Effector CD4-positive, alpha-beta T cell (primary cell): Measurements from ENCODE around the gene MIEN1.
"Not testable (repeated sequence)": the region's sequence is repeated elsewhere in the genome, so short reads cannot be mapped to it uniquely, and the experiment has no call there.

Experiments used
- DNase-seq: peaks from one replicate; pipeline ENCODE4 v3.0.0-alpha.2; 2020

The MIEN1 gene

DNA sequence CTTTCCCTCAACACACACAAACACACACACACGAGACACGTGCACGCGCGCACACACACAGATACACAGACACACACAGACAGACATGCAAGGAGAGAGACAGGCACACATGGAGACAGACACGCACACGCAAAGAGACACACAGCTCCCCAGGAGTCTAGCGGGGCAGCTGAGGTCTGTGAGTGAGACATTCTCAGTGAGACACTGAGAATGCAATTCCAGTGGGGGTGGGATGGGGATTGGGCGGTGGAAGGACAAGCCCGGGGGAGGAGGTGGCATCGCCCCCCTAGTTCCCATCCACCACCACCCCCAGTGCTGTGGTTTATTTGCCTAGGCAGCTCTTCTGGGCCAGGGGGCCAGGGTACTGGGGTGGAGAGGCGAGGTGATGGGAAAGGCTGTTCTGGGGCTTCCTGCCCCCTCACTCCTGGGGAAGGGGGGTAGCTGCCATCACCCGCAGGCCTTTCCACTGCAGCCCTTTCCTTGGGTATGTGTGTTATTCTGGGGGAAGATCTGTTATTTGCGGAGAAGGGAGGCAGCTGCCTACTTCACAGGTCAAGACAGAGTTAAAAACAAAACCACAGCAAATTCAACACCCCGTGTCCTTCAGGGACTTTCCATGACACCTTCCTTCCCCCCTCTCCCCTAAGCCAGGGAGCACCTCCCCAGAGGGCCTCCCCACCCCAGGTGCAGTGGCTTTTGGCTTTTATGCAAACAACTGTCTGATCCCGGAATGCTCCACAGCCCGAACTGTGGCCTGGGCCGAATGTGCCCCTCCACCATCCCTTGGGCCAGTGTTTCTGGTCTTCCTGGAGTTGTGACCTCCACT is 25.4 kb upstream of the MIEN1 start:
- DNase-seq, result peak; percentile 47

DNA sequence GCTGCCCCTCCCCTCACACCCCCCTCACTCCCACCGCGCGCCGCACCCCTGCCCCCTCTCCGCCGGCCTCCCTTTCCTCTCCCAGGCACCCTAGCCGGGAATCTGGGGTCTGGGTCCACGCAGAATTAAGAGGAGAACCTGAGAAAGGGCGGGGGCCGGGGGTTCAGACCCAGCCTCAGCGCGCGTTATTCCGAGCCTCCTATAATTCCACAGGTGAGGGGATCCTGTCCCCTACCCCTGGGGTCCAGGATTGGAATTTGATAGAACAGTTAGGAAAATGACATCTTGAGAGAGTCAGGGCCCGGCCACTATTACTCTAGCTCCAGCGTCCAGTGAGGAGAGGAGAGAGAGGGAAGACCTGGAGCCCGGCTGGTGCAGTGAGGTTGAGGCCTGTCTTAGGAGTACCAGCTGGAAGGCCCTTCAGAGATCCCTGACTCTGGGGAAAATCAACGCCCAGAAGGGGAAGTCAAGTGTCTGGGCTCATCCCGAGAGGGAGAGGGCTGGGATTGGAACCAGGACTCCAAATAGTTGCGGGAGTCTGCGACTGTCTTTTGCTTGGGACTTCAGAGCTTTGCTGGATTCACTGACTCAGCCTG is 24.7 kb upstream of the MIEN1 start:
- no peak for DNase-seq

DNA sequence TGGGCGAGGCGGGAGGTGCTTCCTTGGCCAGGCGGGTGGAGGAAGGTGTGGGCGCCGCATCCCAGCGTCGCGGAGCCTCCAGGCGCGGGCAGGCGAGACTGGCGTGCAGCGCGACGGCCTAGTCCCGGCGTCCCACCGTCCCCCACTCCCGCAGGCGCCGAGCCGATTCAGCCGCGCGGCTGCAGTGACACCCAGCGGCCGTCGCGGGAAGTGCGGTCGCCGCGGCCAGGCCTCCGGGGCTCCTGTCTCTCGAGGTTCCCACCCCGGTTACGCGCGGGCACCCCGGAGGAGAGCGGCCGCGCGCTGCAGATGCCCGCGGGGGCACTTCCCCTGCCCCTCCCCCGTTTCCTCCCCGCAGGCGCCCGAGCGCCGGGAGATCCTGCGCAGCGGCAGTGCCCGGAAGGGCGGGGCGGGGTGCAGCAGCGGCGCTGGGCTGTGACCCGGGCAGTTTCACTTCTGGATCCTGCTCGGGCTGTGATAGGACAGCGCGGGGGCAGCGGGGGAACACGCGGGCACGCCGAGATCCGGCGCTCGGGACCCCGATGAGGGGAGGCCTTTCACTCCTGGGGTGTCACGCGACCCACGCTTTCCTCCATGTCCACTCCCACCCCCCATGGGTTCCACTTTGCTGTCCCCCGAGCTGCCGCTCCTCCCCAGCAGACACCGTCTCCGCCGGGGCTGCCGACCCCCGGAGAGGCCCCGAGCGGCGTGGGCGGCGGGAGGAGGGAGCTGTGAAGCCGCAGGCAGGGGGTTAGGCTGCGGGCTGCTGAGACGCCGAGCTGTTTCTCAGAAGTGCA is 24.0 kb upstream of the MIEN1 start:
- DNase-seq, result peak; percentile 93

DNA sequence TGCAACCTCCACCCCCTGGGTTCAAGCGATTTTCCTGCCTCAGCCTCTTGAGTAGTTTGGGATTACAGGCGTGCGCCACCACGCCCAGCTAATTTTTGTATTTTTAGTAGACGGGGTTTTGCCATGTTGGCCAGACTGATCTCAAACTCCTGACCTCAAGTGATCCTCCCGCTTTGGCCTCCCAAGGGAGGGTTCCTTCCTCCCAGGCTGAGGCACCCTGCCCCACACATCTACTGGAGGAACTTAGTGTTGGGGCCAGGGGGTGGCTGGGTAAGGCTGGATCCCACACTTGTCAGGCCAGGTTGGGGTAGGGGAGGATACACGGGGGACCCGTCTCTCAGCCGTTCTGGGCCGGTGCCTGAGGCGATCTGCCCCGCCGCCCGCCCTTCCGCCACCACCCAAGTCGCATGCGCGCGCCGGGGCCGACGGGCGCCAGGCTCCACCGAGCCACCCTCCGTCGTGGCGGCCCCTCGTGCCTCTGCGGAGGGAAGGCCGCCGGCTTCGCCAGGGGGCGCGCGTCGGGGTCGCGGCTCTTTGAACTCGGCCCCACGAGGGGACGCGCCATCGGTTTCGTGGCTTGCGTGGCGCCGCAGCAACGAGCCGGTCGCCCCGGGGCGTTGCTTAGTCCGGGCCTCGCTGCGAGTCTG is 23.3 kb upstream of the MIEN1 start:
- DNase-seq, result peak; percentile 60

DNA sequence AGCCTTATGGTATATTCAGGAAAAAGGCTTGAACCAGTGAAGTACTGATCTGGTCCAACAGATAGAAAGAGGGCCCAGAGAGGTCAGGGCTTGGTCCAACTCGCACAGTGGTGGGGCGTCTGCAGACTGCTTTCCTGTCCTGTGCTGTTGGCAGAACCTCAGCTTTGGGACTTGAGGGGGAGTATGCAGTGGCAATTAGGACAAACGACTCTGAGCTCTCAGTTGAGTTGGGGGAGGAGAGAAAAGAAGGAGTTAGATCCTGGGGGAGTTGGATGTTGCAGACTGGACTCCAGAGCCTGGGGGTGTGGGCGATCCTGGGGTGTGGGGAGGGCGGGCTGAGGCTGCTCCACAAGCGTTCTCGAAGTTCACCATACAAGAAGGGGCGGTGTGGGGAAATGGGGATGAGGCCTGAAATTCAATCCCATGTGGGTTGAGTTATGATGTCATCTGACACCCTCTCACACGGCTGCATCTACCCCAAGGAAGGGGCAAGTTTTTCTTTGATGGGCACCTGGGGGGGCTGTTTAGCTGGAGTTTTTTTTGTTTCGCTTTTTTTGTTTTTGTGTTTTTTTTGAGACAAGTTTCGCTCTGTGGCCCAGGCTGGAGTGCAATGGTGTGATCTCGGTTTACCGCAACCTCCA is 22.0 kb upstream of the MIEN1 start:
- DNase-seq, result no peak

DNA sequence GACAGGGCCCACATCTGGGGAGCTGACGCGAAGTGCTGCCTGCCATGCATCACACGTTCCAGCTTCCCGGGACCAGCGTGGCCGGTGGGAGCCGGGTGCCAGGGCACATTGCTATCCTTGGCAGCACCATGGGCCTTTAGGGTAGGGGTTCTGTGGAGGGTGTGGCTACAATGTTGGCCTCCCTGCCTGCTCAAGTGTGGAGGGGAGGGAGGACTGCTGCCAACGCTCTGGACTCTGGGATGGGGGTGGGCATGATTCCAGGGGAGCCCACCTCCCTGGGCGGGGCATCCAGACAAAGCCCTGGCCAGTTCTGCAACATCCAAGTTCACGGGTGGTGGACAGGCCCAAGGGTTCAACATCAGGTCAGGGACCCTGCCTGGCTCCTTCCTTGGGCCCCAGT is 21.3 kb upstream of the MIEN1 start:
- DNase-seq, result no peak

DNA sequence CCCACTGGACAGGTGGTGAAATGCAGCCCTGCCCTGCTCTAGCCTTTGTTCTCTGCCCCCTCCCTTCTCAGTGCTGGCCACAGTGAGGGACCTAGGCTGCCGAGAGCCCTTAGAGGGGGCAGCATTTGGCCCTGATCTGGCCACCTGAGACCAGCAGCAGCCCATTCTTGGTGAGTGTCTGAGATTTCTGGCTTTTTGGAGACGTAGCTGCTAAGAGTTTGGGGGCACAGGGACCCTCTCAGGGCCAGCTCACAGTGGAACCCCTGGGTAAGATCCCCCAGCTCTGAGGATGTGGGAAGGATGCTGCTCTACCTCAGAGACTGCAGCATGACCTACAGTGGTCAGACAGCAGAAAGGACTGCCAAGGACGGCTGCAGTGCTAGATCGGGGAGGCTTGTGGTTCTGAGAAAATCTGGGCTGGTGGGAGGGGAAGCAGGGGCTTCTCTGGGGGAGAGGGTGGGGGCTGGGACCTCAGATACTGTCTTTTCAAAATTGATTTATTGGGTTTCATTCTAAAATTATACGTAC is 20.7 kb upstream of the MIEN1 start:
- DNase-seq, result no peak

DNA sequence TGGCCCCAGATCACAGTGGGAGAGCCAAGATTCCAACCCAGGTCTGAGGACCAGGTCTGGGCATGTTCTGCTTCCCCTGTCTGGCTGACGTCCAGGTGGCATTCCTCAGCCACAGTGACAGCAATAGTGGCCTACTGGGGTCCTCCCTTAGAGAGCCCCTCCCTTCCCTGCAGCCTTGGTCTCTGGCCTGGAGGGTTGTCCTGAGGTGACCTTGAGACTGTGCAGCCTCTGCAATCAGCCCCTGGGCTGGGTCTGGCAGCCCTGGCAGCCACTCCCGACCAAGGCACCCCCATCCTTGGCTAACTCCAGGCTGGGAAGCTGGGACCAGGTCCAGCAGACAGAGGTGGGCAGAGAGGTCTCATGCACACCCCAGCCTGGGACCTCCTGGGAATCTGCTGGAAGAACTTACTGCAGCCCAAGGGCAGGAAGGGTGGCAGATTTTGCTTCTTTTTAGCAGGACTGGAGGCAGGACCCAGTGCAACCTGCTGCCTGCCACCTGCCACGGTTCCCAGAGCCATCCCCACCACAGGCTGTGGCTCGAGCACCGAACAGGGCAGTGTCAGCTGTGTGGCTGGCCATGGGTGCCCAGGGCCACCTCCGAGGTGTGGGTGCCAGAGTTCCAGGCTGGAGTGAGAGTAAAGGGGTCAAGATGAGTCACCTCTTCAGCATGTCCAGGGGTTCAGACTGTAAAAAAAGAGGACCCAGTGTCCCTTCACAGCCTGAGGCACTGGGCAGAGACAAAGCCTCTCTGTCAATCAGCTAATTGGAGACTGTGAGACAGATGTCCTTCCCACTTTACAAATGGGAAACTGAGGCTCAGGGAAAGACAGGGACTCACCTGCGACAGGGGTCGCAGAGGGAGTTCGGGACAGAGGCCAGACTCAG is 20.0 kb upstream of the MIEN1 start:
- DNase-seq, result no peak

DNA sequence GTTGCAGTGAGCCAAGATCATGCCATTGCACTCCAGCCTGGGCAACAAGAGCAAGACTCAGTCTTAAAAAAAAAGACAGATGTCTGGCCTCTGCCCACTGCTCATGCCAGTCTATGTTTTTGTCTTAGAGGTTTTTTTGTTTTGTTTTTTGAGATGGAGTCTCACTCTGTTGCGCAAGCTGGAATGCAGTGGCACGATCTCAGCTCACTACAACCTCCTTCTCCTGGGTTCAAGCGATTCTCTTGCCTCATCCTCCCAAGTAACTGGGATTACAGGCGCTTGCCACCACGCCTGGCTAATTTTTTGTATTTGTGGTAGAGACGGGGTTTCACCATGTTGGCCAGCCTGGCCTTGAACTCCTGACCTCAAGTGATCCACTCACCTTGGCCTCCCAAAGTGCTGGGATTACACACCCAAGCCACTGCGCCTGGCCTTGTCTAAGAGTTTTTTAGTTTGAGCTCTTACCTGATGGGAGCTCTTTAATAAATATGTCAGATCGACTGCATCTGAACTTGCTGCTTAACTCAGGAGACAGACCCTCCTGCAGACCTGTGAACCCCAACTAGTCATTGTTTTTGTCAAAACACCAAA is 18.2 kb upstream of the MIEN1 start:
- DNase-seq, result not testable (repeated sequence)

DNA sequence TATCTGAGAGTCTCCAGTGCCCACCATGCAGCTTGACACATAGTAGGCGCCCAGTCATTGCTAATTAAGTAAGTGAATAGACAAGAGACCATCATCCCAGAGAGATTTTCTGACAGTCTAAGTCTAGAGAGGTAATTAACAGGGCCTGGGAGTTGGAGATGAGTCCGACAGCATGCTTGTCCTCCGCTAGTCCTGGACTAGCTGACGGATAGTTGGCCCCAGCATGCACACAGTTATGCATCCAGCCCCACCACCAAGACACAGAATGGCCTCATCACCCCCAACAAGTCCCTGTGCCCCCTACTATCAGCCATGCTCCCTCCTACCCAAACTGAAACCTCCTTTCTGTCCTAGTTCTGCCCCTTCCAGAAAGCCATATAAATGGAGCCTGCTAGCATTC is 17.4 kb upstream of the MIEN1 start:
- no peak for DNase-seq

DNA sequence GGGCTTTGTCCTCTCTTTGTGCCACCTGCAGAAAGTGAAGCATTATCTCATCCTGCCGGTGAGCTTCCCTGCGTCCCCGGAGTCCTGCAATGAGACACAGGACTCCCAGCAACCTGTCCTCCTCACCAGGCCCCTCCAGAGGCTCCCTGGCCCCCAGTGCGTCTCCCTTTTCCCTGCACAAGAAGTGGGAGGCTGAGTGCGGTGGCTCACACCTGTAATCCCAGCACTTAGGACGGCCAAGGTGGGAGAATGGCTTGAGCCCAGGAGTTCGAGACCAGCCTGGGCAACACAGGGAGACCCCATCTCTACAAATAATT is 15.8 kb upstream of the MIEN1 start:
- DNase-seq, result no peak

DNA sequence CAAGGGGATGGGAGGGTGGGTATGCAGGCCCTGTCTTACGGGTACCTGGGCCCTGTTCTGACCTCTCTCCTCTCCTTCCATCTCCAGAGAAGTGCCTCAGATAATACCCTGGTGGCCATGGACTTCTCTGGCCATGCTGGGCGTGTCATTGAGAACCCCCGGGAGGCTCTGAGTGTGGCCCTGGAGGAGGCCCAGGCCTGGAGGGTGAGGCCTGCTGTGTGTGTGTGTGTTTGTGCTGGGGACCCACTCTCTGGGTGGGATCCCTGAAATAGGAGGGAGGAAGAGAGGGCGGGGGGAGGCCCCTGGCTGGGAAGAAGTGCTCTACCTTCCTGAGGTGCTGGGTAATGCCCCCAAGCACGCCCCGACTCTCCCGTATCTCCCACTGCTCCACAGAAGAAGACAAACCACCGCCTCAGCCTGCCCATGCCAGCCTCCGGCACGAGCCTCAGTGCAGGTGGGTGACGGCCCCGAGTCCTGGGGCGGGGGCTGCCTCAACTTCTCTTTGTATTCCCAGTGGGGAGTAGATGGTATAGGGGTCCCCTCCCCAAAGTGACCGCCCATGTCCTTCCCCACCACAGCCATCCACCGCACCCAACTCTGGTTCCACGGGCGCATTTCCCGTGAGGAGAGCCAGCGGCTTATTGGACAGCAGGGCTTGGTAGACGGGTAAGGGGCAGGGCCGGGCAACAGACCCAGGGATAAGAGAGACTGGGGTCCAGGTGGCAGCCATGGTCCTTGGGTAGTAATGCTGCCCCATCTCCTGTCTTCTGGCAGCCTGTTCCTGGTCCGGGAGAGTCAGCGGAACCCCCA is 15.2 kb upstream of the MIEN1 start:
- DNase-seq, result no peak

DNA sequence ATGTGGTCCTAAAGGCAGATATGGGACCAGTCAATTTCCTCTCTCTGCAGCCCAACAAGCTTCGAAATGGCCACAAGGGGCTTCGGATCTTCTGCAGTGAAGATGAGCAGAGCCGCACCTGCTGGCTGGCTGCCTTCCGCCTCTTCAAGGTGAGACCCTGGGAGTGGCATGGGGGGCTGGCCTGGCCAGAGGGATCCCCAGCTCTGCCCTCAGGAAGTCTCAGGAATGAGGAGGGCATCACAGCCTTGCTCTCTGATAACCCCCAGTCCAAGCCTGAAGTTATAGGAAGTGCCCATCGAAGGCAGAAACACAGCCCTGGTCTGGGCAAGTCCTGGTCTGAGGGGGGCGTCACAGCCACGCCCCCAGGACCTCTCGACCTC is 14.5 kb upstream of the MIEN1 start:
- no peak for DNase-seq

DNA sequence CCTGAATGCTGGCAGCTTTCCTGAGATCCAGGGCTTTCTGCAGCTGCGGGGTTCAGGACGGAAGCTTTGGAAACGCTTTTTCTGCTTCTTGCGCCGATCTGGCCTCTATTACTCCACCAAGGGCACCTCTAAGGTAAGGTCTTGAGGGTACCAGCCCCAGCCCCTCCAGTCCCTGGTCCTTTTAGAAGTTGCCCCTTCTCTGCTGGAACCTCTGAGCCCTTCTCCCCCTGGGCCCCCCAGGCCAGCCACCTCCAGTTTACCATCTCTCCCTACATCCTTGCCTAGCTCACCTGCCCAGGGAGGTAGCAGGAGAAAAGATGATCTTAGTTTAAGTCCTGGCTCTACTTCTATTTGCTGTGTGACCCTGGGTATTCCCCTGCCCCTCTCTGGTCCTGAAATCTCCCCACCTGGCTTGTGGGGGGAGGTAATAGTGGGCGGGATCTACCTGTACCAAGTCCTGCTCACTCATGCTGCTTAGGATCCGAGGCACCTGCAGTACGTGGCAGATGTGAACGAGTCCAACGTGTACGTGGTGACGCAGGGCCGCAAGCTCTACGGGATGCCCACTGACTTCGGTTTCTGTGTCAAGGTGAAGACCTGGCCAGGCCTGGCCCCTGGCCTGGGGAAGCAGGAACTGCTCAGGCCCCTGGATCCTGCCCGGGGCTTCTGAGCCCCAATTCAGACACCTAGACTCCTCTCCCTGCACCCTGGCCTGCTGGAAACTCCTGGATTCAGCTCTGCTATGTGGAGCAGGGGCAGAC is 13.9 kb upstream of the MIEN1 start:
- no peak for DNase-seq

DNA sequence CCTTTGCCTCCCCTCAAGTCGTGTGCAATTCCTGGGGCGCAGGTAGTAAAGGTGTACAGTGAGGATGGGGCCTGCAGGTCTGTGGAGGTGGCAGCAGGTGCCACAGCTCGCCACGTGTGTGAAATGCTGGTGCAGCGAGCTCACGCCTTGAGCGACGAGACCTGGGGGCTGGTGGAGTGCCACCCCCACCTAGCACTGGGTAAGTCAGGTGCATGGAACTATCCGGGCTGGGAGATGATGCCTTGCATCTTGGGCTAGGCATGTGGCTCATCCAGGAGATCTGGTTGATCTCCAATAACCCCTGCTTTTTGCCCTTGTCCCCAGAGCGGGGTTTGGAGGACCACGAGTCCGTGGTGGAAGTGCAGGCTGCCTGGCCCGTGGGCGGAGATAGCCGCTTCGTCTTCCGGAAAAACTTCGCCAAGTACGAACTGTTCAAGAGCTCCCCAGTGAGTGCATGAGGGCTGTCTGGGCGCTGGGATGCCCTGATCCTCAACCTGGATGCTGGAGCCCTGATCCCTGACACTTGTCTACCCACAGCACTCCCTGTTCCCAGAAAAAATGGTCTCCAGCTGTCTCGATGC is 12.6 kb upstream of the MIEN1 start:
- DNase-seq, result no peak

DNA sequence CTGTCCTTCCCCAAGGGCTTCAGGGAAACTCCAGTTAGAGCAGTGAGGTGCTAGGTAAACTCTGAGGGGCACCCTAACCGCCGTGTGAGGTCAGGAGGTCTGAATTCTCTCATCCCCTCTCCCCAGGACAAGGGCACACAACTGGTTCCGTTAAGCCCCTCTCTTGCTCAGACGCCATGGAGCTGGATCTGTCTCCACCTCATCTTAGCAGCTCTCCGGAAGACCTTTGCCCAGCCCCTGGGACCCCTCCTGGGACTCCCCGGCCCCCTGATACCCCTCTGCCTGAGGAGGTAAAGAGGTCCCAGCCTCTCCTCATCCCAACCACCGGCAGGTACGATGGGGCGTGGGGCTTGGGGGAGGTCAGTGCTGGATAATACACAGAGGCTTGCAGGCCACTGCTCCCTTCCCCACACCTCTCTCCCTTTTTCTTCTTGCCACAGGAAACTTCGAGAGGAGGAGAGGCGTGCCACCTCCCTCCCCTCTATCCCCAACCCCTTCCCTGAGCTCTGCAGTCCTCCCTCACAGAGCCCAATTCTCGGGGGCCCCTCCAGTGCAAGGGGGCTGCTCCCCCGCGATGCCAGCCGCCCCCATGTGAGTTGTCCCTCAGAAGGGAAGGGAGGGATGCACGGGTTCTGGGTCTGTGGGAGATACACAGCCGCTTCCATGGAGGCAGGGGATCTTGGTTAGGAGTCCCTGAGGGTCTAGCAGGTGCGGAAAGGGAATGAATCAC is 12.0 kb upstream of the MIEN1 start:
- DNase-seq, result no peak

DNA sequence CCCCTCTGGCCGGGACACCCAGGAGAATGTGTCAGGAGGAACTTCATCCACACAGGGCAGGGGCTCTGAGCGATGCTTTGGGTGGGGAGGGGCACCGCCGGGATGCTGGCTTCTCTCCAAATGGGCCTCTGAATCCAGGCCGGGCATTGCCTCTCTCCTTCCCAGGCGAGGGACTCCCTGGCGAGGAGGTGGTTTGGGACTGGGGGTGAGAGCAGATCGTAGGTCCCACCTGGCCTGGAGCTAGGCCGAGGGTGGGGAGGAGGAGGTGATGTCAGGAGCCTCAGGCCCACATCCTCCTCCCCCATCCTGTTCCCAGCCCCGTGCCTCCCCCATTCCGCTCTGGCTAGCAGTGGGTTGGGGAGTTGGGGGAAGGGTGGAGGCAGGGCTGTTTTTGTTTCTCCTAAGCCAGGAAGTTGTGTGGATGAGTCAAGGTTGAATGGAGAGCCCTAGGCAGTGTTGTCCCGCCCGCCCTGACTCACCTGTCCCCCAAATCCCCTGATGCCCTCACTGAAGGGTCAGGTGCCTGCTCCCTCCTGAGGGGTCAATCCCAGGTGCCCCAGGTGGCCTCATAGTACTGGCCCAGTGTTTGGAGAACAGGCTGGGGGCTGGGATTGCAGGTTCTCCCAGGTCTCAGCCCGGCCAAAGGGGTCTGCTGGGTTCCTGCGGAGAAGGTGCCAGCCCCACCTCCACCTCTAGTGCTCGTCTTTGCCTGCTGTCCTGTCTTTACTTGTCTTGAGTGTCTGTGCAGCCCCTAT is 10.2 kb upstream of the MIEN1 start:
- DNase-seq, result no peak

DNA sequence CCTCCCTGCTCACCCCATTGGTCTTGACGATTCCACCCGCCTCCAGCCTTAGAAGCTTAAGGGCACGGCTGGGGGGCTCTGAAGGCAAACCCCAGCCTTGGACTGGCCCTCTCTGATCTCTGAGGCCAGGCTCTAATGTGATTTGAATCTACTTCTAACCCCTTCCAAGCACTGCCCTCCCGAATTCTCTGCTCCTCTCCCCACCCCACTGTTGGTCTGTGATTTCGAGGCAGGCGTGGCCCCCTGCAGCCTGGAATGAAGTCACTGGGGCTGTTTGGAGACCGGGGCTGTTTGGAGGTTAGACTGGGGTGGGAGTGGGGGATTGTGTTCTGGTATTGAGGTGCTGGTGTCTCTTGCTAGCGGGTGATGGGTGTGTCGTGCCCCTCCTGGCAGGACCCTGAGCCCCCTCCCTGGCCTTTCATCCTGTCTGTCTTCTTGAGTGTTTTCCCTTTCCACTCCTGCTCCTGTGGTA is 9.6 kb upstream of the MIEN1 start:
- DNase-seq, result no peak
